Type B pancreatic cell (in vitro differentiated cells): ENCODE results near the gene RRAGD. TPM values are rescaled to one million over a fixed set of nuclear protein-coding genes. Genes with fewer than 3 reads are reported as not detected.

Experiments used
- DNase-seq: peaks from one replicate; pipeline ENCODE4 v3.0.0; 2021; ENCODE audit warnings: mixed read lengths; ENCODE audit not compliant: unreplicated experiment; ENCODE audit errors: extremely low spot score
- H3K27ac Mint-ChIP-seq: 2 replicates; pipeline ENCODE4 v1.8.0; 2021; ENCODE audit warnings: mild to moderate bottlenecking, mixed read lengths
- H3K27me3 Mint-ChIP-seq: 2 replicates; pipeline ENCODE4 v1.8.0; 2021; ENCODE audit warnings: mixed read lengths
- H3K36me3 Mint-ChIP-seq: 2 replicates; pipeline ENCODE4 v1.8.0; 2021; ENCODE audit warnings: mixed read lengths
- H3K4me1 Mint-ChIP-seq: one replicate; pipeline ENCODE4 v1.8.0; 2021; ENCODE audit warnings: mixed read lengths; ENCODE audit not compliant: unreplicated experiment
- H3K4me3 Mint-ChIP-seq: 2 replicates; pipeline ENCODE4 v1.8.0; 2021; ENCODE audit warnings: mild to moderate bottlenecking, mixed read lengths
- H3K9me3 Mint-ChIP-seq: 2 replicates; pipeline ENCODE4 v1.8.0; 2021; ENCODE audit warnings: mixed read lengths
- total RNA-seq: library from RNA; stranded (reverse); gene quantifications from 2 replicates; pipeline ENCODE4 v1.2.1, GENCODE V29; 2021; ENCODE audit warnings: low replicate concordance
- TF ChIP-seq, protein P1 (sequence below): fragments of 200-600 bp; sonication (generic); conservative IDR thresholded peaks from 2 replicates; pipeline ENCODE4 v1.5.0; 2021; ENCODE audit warnings: antibody characterized with exemption, mild to moderate bottlenecking

The RRAGD gene
- total RNA-seq, 1 donor from 2014 or later = 18.0 TPM

DNA sequence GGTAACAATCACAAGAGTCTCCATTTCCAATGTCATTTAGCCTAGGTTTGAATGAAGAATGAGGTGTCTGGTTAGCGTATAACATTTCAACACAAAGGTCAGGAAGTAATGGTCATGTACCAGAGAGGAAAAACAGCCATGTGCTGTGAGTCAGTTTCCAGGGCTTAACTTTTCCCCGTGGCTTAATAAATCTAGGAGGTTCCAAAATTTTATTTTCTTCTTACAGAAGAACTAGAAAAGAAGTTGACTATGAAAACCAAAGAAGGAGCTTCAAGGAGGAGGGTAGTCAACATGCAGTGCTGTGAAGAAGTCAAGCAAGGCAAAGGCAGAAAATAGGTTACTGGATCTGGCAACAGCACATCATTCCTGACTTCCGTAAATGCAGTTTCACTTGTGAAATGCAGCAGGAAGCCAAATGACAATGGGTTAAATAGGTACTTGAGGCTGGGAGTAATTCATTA, 88.5 kb downstream of the RRAGD start:
- no peak for DNase-seq
- no peak overlapping the region for H3K27ac Mint-ChIP-seq
- TF ChIP-seq, protein P1, sequence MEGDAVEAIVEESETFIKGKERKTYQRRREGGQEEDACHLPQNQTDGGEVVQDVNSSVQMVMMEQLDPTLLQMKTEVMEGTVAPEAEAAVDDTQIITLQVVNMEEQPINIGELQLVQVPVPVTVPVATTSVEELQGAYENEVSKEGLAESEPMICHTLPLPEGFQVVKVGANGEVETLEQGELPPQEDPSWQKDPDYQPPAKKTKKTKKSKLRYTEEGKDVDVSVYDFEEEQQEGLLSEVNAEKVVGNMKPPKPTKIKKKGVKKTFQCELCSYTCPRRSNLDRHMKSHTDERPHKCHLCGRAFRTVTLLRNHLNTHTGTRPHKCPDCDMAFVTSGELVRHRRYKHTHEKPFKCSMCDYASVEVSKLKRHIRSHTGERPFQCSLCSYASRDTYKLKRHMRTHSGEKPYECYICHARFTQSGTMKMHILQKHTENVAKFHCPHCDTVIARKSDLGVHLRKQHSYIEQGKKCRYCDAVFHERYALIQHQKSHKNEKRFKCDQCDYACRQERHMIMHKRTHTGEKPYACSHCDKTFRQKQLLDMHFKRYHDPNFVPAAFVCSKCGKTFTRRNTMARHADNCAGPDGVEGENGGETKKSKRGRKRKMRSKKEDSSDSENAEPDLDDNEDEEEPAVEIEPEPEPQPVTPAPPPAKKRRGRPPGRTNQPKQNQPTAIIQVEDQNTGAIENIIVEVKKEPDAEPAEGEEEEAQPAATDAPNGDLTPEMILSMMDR = no peak
- H3K4me1 Mint-ChIP-seq = peaks cover 5% of the 10 kb centered on the region
- peaks cover 9% of the 10 kb centered on the region for H3K9me3 Mint-ChIP-seq
- H3K36me3 Mint-ChIP-seq = peaks cover 39% of the 10 kb centered on the region
- no peaks in the 10 kb centered on the region for H3K27me3 Mint-ChIP-seq
- H3K4me3 Mint-ChIP-seq = no peak overlapping the region

DNA sequence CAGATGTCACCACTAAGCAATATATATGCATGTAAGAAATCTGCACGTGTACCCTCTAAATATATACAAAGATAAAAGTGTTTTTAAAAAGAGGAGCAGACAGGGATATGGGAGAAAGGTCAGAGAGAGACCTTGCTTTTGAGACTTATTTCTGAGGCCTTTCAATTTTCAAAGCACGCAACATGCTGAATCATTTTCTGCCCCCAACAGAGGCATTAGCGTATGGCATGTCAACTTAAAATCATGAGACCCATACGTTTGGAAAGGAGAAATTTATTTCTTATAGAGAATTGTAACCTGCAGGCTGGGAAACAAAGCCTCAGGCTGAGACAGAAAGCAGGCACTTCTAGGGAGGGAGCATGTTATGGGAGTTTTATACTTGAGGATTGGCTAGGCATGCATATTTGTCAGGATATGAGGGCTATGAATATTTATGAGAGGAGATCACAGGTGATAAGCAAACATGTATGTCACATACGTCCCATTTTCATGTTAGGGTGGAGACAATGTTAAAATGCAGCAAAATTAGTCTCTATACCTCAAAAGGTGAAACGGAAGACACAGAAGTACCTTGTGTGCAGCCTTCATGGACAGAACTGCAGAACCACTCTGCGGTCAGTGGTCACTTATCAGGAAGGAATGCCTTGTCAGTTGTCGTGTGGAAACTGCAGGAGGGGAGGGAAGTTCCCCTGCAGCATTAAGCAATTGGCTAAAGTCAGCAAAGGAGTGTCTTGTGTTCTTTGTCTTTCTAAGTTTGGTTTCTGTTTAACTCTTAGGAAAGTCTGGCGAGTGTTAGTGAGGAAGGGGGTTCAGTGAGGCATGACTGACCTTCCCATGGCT, 90.7 kb downstream of the RRAGD start:
- Mint-ChIP-seq H3K36me3 (peaks cover 39% of the 10 kb centered on the region), H3K4me3 (no peak overlapping the region), H3K27ac (no peak overlapping the region), H3K27me3 (no peaks in the 10 kb centered on the region), H3K4me1 (peaks cover 5% of the 10 kb centered on the region), H3K9me3 (peaks cover 9% of the 10 kb centered on the region)
- TF ChIP-seq, protein P1 = no peak
- no peak for DNase-seq

DNA sequence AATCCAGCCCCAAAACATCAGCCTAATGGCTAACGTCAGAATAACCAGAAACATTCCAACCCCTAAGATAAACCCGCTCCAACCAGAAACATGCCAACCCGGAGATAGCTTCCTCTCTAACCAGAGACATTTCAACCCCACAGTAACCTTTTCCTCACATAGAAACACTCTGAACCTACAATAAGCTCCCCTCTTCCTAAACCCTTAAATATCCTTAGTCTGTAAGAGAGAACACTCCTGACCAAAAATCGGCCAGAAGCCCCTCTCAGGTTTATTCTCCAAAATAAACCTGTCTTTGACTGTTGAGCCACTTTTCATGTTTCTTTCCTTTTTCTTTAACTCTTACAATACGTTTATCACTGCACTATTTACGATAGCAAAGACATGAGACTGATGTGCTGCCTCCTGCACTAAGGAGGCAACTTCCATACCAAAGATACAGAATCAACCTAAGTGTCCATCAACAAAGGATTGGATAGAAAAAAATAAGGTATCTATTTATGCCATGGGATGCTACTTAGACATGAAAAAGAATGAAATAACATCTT, 92.0 kb downstream of the RRAGD start:
- no peak overlapping the region for H3K27ac Mint-ChIP-seq
- H3K36me3 Mint-ChIP-seq = peaks cover 38% of the 10 kb centered on the region
- peaks cover 9% of the 10 kb centered on the region for H3K9me3 Mint-ChIP-seq
- no peak overlapping the region for H3K4me3 Mint-ChIP-seq
- H3K4me1 Mint-ChIP-seq = peaks cover 5% of the 10 kb centered on the region
- TF ChIP-seq, protein P1 = no peak
- DNase-seq = no peak
- H3K27me3 Mint-ChIP-seq = no peaks in the 10 kb centered on the region

DNA sequence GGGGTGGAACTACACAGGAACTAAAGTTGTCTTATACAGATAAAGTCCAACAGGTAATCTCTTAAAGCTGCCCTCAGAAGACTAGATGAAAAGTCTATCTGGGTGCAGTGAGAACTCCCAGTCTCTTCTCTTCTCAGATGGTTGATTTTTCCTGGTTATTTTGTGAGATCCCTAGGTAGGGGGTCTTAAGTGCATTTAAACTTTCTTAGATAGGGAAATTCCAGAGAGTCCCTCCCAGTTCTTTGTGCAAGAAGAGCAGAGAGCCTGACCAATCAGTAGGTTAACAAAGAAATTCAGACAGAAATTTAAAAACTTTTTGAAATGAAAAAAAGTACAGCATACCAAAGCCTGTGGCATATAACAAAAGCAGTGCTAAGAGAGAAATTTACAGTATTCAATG, 95.0 kb downstream of the RRAGD start:
- Mint-ChIP-seq H3K27me3 (no peaks in the 10 kb centered on the region), H3K4me3 (no peak overlapping the region), H3K27ac (no peak overlapping the region), H3K36me3 (peaks cover 23% of the 10 kb centered on the region), H3K4me1 (peaks cover 4% of the 10 kb centered on the region), H3K9me3 (peaks cover 9% of the 10 kb centered on the region)
- TF ChIP-seq, protein P1 = no peak
- no peak for DNase-seq

DNA sequence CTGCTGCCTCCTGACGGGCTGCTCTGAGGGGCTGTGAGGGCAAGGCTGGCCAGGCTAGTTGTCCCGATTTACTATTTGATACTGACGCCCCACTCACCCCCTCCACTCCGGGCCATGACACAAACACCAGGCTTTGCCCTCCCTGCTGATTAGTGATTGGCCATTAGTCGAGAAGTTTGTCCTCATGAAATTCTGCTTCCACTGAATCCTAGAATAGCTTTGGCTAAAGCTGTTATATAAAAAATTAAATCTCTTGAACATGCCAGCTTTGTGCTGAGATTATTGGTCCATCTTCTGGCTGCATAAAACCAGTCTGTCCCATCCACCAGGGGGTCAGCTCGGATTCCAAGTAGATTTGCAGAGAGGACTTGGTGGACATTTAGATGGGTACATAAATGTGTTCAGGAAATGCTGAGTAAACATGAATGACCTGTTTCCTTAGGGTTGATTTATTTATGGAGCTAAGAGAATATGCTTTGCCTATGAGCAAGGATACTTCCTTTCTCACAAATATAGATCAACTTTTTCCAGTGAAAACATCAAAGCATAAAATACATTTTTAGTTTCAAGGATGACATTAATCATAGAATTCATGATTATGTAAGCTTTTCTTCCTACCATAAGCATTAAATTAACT, 96.7 kb downstream of the RRAGD start, which contains the start of gene GABRR2:
Gene GABRR2 (minus strand): TSS at position 51 of the 637 bp plus-strand sequence. CDS start 134 bp downstream, outside the sequence.
- H3K27me3 Mint-ChIP-seq = peaks cover 1% of the 10 kb centered on the region
- no peak within 1 kb of the TSS for H3K27ac Mint-ChIP-seq
- H3K4me1 Mint-ChIP-seq = peaks cover 10% of the 10 kb centered on the region
- no peak within 1 kb of the TSS for H3K4me3 Mint-ChIP-seq
- TF ChIP-seq, protein P1 = no peak
- peaks cover 17% of the 10 kb centered on the region for H3K36me3 Mint-ChIP-seq
- peaks cover 8% of the 10 kb centered on the region for H3K9me3 Mint-ChIP-seq
- DNase-seq = no peak
